HEK293 (cell line): ENCODE data around the gene VAPA.
A peak's percentile ranks its signal among the peaks of the same experiment; 100 is the strongest.

Source experiments
- GLI4 ChIP-seq: fragments of 450-650 bp; formaldehyde crosslinking; IDR thresholded peaks from 2 replicates; pipeline ENCODE4 v1.5.1; 2016; ENCODE audit warnings: missing biosample characterization, missing genetic modification characterization
- GLIS1 ChIP-seq: fragments of 450-650 bp; formaldehyde crosslinking; IDR thresholded peaks from 2 replicates; pipeline ENCODE4 v1.5.1; 2016; ENCODE audit warnings: missing biosample characterization, missing genetic modification characterization
- HOXA7 ChIP-seq: sonication (generic); formaldehyde crosslinking; IDR thresholded peaks from 2 replicates; pipeline ENCODE4 v1.8.1; 2022; ENCODE audit warnings: missing genetic modification reagents, borderline replicate concordance
- IKZF3 ChIP-seq: fragments of 450-650 bp; IDR thresholded peaks from 2 replicates; pipeline ENCODE4 v1.5.0; 2018; ENCODE audit warnings: missing biosample characterization, mild to moderate bottlenecking, missing genetic modification characterization, moderate library complexity
- MEIS1 ChIP-seq: sonication (generic); formaldehyde crosslinking; IDR thresholded peaks from 2 replicates; pipeline ENCODE4 v1.8.1; 2022; ENCODE audit warnings: missing genetic modification reagents, mild to moderate bottlenecking, borderline replicate concordance
- REPIN1 ChIP-seq: fragments of 450-650 bp; formaldehyde crosslinking; IDR thresholded peaks from 2 replicates; pipeline ENCODE4 v1.5.1; 2017; ENCODE audit warnings: missing biosample characterization, missing genetic modification characterization, low read depth
- SALL2 ChIP-seq: fragments of 450-650 bp; formaldehyde crosslinking; IDR thresholded peaks from 2 replicates; pipeline ENCODE4 v1.5.0; 2017; ENCODE audit warnings: missing biosample characterization, mild to moderate bottlenecking, missing genetic modification characterization, borderline replicate concordance
- SCRT2 ChIP-seq: fragments of 450-650 bp; formaldehyde crosslinking; IDR thresholded peaks from 2 replicates; pipeline ENCODE4 v1.5.1; 2016; ENCODE audit warnings: missing biosample characterization, missing genetic modification characterization
- SETDB1 ChIP-seq: IDR thresholded peaks from one replicate; pipeline ENCODE4 v1.6.1; 2017; ENCODE audit warnings: mild to moderate bottlenecking, low read length, moderate library complexity, mixed read lengths; ENCODE audit not compliant: insufficient read length
- SP3 ChIP-seq: fragments of 450-650 bp; formaldehyde crosslinking; IDR thresholded peaks from 2 replicates; pipeline ENCODE4 v1.5.1; 2016; ENCODE audit warnings: missing biosample characterization, missing genetic modification characterization
- TRIM28 ChIP-seq: IDR thresholded peaks from 2 replicates; pipeline ENCODE4 v1.6.1; 2011; ENCODE audit warnings: low read length, control low read depth, borderline replicate concordance
- ZBTB17 ChIP-seq: fragments of 450-650 bp; formaldehyde crosslinking; IDR thresholded peaks from 2 replicates; pipeline ENCODE4 v1.5.1; 2016; ENCODE audit warnings: missing biosample characterization, missing genetic modification characterization
- ZBTB48 ChIP-seq: fragments of 450-650 bp; formaldehyde crosslinking; IDR thresholded peaks from 2 replicates; pipeline ENCODE4 v1.5.1; 2016; ENCODE audit warnings: missing biosample characterization, missing genetic modification characterization
- ZBTB8A ChIP-seq: fragments of 450-650 bp; formaldehyde crosslinking; IDR thresholded peaks from 2 replicates; pipeline ENCODE4 v1.5.1; 2016; ENCODE audit warnings: missing biosample characterization, missing genetic modification characterization
- ZFP69B ChIP-seq: fragments of 450-650 bp; formaldehyde crosslinking; IDR thresholded peaks from 2 replicates; pipeline ENCODE4 v1.5.1; 2016; ENCODE audit warnings: missing biosample characterization, missing genetic modification characterization
- ZNF157 ChIP-seq: fragments of 450-650 bp; formaldehyde crosslinking; IDR thresholded peaks from 2 replicates; pipeline ENCODE4 v1.5.1; 2016; ENCODE audit warnings: missing biosample characterization, missing genetic modification characterization
- ZNF174 ChIP-seq: fragments of 450-650 bp; formaldehyde crosslinking; IDR thresholded peaks from 2 replicates; pipeline ENCODE4 v1.5.0; 2017; ENCODE audit warnings: missing biosample characterization, mild to moderate bottlenecking, missing genetic modification characterization
- ZNF292 ChIP-seq: fragments of 450-650 bp; formaldehyde crosslinking; IDR thresholded peaks from 2 replicates; pipeline ENCODE4 v1.5.1; 2016; ENCODE audit warnings: low read depth, missing biosample characterization, missing genetic modification characterization, borderline replicate concordance
- ZNF302 ChIP-seq: fragments of 450-650 bp; formaldehyde crosslinking; IDR thresholded peaks from 2 replicates; pipeline ENCODE4 v1.5.1; 2016; ENCODE audit warnings: missing biosample characterization, missing genetic modification characterization, low read depth
- ZNF324 ChIP-seq: fragments of 450-650 bp; formaldehyde crosslinking; IDR thresholded peaks from 2 replicates; pipeline ENCODE4 v1.5.1; 2016; ENCODE audit warnings: missing biosample characterization, missing genetic modification characterization
- ZNF335 ChIP-seq: fragments of 450-650 bp; formaldehyde crosslinking; conservative IDR thresholded peaks from 2 replicates; pipeline ENCODE4 v1.5.1; 2016; ENCODE audit warnings: missing biosample characterization, missing genetic modification characterization
- ZNF404 ChIP-seq: fragments of 450-650 bp; formaldehyde crosslinking; IDR thresholded peaks from 2 replicates; pipeline ENCODE4 v1.5.1; 2017; ENCODE audit warnings: missing biosample characterization, missing genetic modification characterization
- ZNF433 ChIP-seq: fragments of 450-650 bp; formaldehyde crosslinking; IDR thresholded peaks from 2 replicates; pipeline ENCODE4 v1.5.1; 2016; ENCODE audit warnings: missing biosample characterization, missing genetic modification characterization, low read depth
- ZNF501 ChIP-seq: fragments of 450-650 bp; formaldehyde crosslinking; IDR thresholded peaks from 2 replicates; pipeline ENCODE4 v1.5.1; 2016; ENCODE audit warnings: missing biosample characterization, missing genetic modification characterization
- ZNF510 ChIP-seq: fragments of 450-650 bp; formaldehyde crosslinking; IDR thresholded peaks from 2 replicates; pipeline ENCODE4 v1.5.1; 2018; ENCODE audit warnings: mild to moderate bottlenecking, missing genetic modification characterization, missing biosample characterization; ENCODE audit not compliant: insufficient replicate concordance
- ZNF514 ChIP-seq: fragments of 450-650 bp; formaldehyde crosslinking; IDR thresholded peaks from 2 replicates; pipeline ENCODE4 v1.5.1; 2016; ENCODE audit warnings: missing biosample characterization, missing genetic modification characterization
- ZNF555 ChIP-seq: fragments of 450-650 bp; formaldehyde crosslinking; conservative IDR thresholded peaks from 2 replicates; pipeline ENCODE4 v1.5.1; 2017; ENCODE audit warnings: missing biosample characterization, mild to moderate bottlenecking, missing genetic modification characterization, inconsistent platforms
- ZNF558 ChIP-seq: fragments of 450-650 bp; formaldehyde crosslinking; IDR thresholded peaks from 2 replicates; pipeline ENCODE4 v1.5.1; 2016; ENCODE audit warnings: missing biosample characterization, missing genetic modification characterization
- ZNF560 ChIP-seq: fragments of 450-650 bp; formaldehyde crosslinking; IDR thresholded peaks from 2 replicates; pipeline ENCODE4 v1.5.1; 2017; ENCODE audit warnings: missing biosample characterization, missing genetic modification characterization, borderline replicate concordance
- ZNF585B ChIP-seq: fragments of 450-650 bp; formaldehyde crosslinking; IDR thresholded peaks from 2 replicates; pipeline ENCODE4 v1.5.1; 2016; ENCODE audit warnings: missing biosample characterization, missing genetic modification characterization
- ZNF623 ChIP-seq: fragments of 450-650 bp; formaldehyde crosslinking; IDR thresholded peaks from 2 replicates; pipeline ENCODE4 v1.5.1; 2016; ENCODE audit warnings: missing biosample characterization, missing genetic modification characterization
- ZNF639 ChIP-seq: fragments of 450-650 bp; formaldehyde crosslinking; IDR thresholded peaks from 2 replicates; pipeline ENCODE4 v1.5.1; 2016; ENCODE audit warnings: missing biosample characterization, missing genetic modification characterization
- ZNF670 ChIP-seq: fragments of 450-650 bp; formaldehyde crosslinking; IDR thresholded peaks from 2 replicates; pipeline ENCODE4 v1.5.1; 2016; ENCODE audit warnings: missing biosample characterization, missing genetic modification characterization, low read depth
- ZNF785 ChIP-seq: fragments of 450-650 bp; formaldehyde crosslinking; IDR thresholded peaks from 2 replicates; pipeline ENCODE4 v1.5.1; 2016; ENCODE audit warnings: missing biosample characterization, missing genetic modification characterization
- ZNF843 ChIP-seq: fragments of 450-650 bp; formaldehyde crosslinking; IDR thresholded peaks from 2 replicates; pipeline ENCODE4 v1.5.1; 2016; ENCODE audit warnings: missing biosample characterization, missing genetic modification characterization
- ZSCAN30 ChIP-seq: fragments of 450-650 bp; IDR thresholded peaks from 2 replicates; pipeline ENCODE4 v1.5.1; 2018; ENCODE audit warnings: missing biosample characterization, mild to moderate bottlenecking, missing genetic modification characterization, moderate library complexity
- ZSCAN5A ChIP-seq: fragments of 450-650 bp; formaldehyde crosslinking; IDR thresholded peaks from 2 replicates; pipeline ENCODE4 v1.5.1; 2016; ENCODE audit warnings: missing biosample characterization, missing genetic modification characterization
- TF ChIP-seq, protein P1 (sequence below): fragments of 450-650 bp; formaldehyde crosslinking; optimal IDR thresholded peaks from 2 replicates; pipeline ENCODE3; 2016; ENCODE audit warnings: missing biosample characterization, mild to moderate bottlenecking, missing genetic modification characterization
- TF ChIP-seq, protein P2 (sequence below): fragments of 450-650 bp; formaldehyde crosslinking; IDR thresholded peaks from 2 replicates; pipeline ENCODE4 v1.5.1; 2017; ENCODE audit warnings: missing biosample characterization, missing genetic modification characterization

The VAPA gene

GRCh38 chr18:9914584-9915290 is 921 bp downstream of the VAPA start (continued):
- no peak for TF ChIP-seq ZNF623 (tag by site-specific recombination)
- TF ChIP-seq MEIS1 (CRISPR knock-in tag), result no peak
- no peak for TF ChIP-seq SALL2 (tag by site-specific recombination)
- peak; percentile 82 for TF ChIP-seq ZNF335
- no peak for TF ChIP-seq GLI4 (tag by site-specific recombination)
- no peak for TF ChIP-seq ZNF670 (tag by site-specific recombination)
- no peak for TF ChIP-seq REPIN1 (tag by site-specific recombination)
- TF ChIP-seq ZFP69B (tag by site-specific recombination), result no peak
- no peak for TF ChIP-seq ZNF292 (tag by site-specific recombination)
- peak; percentile 59; the same call in 1 of the 2 replicates for TF ChIP-seq ZNF501 (tag by site-specific recombination)
- no peak for TF ChIP-seq ZNF324 (tag by site-specific recombination)
- TF ChIP-seq ZNF558 (tag by site-specific recombination), result no peak
- TF ChIP-seq GLIS1 (tag by site-specific recombination), result peak; percentile 81
- TF ChIP-seq ZBTB48 (tag by site-specific recombination), result peak; percentile 55; the same call in 1 of the 2 replicates
- TF ChIP-seq ZNF555 (tag by site-specific recombination), result no peak
- TF ChIP-seq ZNF585B, result no peak
- no peak for TF ChIP-seq SETDB1
- no peak for TF ChIP-seq ZNF510 (tag by site-specific recombination)
- TF ChIP-seq ZNF404, result no peak
- TF ChIP-seq ZNF514 (tag by site-specific recombination), result no peak
- peak; percentile 73; the same call in 1 of the 2 replicates for TF ChIP-seq ZBTB8A (tag by site-specific recombination)
- TF ChIP-seq ZBTB17 (tag by site-specific recombination), result no peak
- no peak for TF ChIP-seq ZNF433 (tag by site-specific recombination)
- TF ChIP-seq ZNF157 (tag by site-specific recombination), result no peak
- no peak for TF ChIP-seq SCRT2 (tag by site-specific recombination)
- no peak for TF ChIP-seq ZNF639 (tag by site-specific recombination)
- TF ChIP-seq HOXA7 (CRISPR knock-in tag), result no peak
- TF ChIP-seq ZNF560 (tag by site-specific recombination), result no peak
- TF ChIP-seq ZSCAN30, result no peak; the same call in 1 of the 2 replicates
- peak; percentile 14; the same call in 1 of the 2 replicates for TF ChIP-seq SP3
- TF ChIP-seq IKZF3 (tag by site-specific recombination), result no peak
- 0 out of 2 replicates have a peak, but pooled peaks have one; percentile 18 for TF ChIP-seq ZNF843
- no peak for TF ChIP-seq ZNF302
- no peak for TF ChIP-seq ZNF785 (tag by site-specific recombination)
- no peak for TF ChIP-seq ZNF174 (tag by site-specific recombination)
- TF ChIP-seq, protein P1, sequence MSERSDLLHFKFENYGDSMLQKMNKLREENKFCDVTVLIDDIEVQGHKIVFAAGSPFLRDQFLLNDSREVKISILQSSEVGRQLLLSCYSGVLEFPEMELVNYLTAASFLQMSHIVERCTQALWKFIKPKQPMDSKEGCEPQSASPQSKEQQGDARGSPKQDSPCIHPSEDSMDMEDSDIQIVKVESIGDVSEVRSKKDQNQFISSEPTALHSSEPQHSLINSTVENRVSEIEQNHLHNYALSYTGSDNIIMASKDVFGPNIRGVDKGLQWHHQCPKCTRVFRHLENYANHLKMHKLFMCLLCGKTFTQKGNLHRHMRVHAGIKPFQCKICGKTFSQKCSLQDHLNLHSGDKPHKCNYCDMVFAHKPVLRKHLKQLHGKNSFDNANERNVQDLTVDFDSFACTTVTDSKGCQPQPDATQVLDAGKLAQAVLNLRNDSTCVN, result peak; percentile 31
- no peak for TF ChIP-seq TRIM28
- TF ChIP-seq, protein P2, sequence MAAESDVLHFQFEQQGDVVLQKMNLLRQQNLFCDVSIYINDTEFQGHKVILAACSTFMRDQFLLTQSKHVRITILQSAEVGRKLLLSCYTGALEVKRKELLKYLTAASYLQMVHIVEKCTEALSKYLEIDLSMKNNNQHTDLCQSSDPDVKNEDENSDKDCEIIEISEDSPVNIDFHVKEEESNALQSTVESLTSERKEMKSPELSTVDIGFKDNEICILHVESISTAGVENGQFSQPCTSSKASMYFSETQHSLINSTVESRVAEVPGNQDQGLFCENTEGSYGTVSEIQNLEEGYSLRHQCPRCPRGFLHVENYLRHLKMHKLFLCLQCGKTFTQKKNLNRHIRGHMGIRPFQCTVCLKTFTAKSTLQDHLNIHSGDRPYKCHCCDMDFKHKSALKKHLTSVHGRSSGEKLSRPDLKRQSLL (tag by site-specific recombination), result no peak
- no peak for TF ChIP-seq ZSCAN5A
